Endothelial cell of umbilical vein (primary cell): ENCODE results near the gene LCN12. TPM values are rescaled to one million over a fixed set of nuclear protein-coding genes. Genes with fewer than 3 reads are reported as not detected.

Source experiments
- BruUV-seq: library from RNA; stranded (reverse); fragments of 400-500 nt; replicated peaks from 2 replicates; lab custom pipeline; 2021; lab: Mats Ljungman, UMichigan
- CTCF ChIA-PET: fragments of 300-600, 350-600 bp; sonication (Branson Sonifier 250); formaldehyde crosslinking; loops from one replicate; lab custom pipeline; 2021; ENCODE audit warnings: antibody characterized with exemption, inconsistent platforms; lab: Charles Lee
- POLR2A ChIA-PET: fragments of 300-600, 350-600 bp; sonication (Branson Sonifier 250); formaldehyde crosslinking; loops from one replicate; lab custom pipeline; 2021; ENCODE audit warnings: antibody characterized with exemption, inconsistent platforms; lab: Charles Lee
- DNase-seq: peaks from one replicate; pipeline ENCODE4 v3.0.0-alpha.2; 2011; ENCODE audit warnings: low read depth, low spot score
- FAIRE-seq: peaks from 2 replicates; lab custom pipeline; 2011; peaks lifted over from hg19 to GRCh38; lab: Jason Lieb, UNC
- H2AFZ ChIP-seq: 2 replicates; pipeline ENCODE4 v1.6.0; 2012; ENCODE audit warnings: low read depth, low read length, control low read depth, inconsistent platforms
- H3K27ac ChIP-seq: 2 replicates; pipeline ENCODE4 v1.5.1; 2011; ENCODE audit warnings: low read depth, mild to moderate bottlenecking, control low read depth, low read length, moderate library complexity; ENCODE audit not compliant: insufficient read depth
- H3K27me3 ChIP-seq, 2 experiments: 2 replicates each; pipeline versions ENCODE4 v1.6.0 to v1.6.1; 2011; ENCODE audit warnings: low read length in 2 of 2, mixed read lengths in 1 of 2; ENCODE audit not compliant: control insufficient read depth in 2 of 2, insufficient read depth in 2 of 2
- H3K36me3 ChIP-seq, 2 experiments: 2 replicates in 1 of 2; 3 replicates in 1 of 2; pipeline ENCODE4 v1.5.1; 2011; ENCODE audit warnings: low read length in 2 of 2, mild to moderate bottlenecking in 1 of 2, moderate library complexity in 1 of 2; ENCODE audit not compliant: control insufficient read depth in 2 of 2, insufficient read depth in 2 of 2; ENCODE audit errors: extremely low read depth in 1 of 2
- H3K4me1 ChIP-seq: 3 replicates; pipeline ENCODE4 v1.5.1; 2011; ENCODE audit warnings: mild to moderate bottlenecking, low read length; ENCODE audit not compliant: control insufficient read depth, insufficient read depth; ENCODE audit errors: extremely low read depth
- H3K4me2 ChIP-seq: 2 replicates; pipeline ENCODE4 v1.6.1; 2011; ENCODE audit warnings: low read length, control low read depth, mixed read lengths; ENCODE audit not compliant: insufficient read depth
- H3K4me3 ChIP-seq, 3 experiments: fragments of 200-600 bp in 1 of 3; sonication (generic), shearing (Covaris generic) in 1 of 3; replicated peaks in 1 of 3; 2 replicates each; pipeline ENCODE4 v1.5.1; 2011 to 2016; ENCODE audit warnings: control low read depth in 3 of 3, low read length in 3 of 3, mild to moderate bottlenecking in 2 of 3, inconsistent platforms in 1 of 3, low read depth in 1 of 3, moderate library complexity in 1 of 3; ENCODE audit not compliant: insufficient read depth in 1 of 3
- H3K79me2 ChIP-seq: 2 replicates; pipeline ENCODE4 v1.6.0; 2012; ENCODE audit warnings: low read length, inconsistent platforms; ENCODE audit not compliant: control insufficient read depth, insufficient read depth
- H3K9ac ChIP-seq: replicated peaks from 2 replicates; pipeline ENCODE3; 2011; ENCODE audit warnings: low read length, control low read depth; ENCODE audit not compliant: insufficient read depth; ENCODE audit errors: extremely low read depth
- H3K9me1 ChIP-seq: replicated peaks from 3 replicates; pipeline ENCODE4 v1.6.0; 2011; ENCODE audit warnings: mild to moderate bottlenecking, low read length; ENCODE audit not compliant: control insufficient read depth, insufficient read depth; ENCODE audit errors: extremely low read depth
- H3K9me3 ChIP-seq: replicated peaks from 2 replicates; pipeline ENCODE4 v1.5.1; 2012; ENCODE audit warnings: low read length, inconsistent platforms; ENCODE audit not compliant: control insufficient read depth, insufficient read depth
- H4K20me1 ChIP-seq: replicated peaks from 2 replicates; pipeline ENCODE3; 2011; ENCODE audit warnings: mild to moderate bottlenecking, low read length; ENCODE audit not compliant: control insufficient read depth, insufficient read depth; ENCODE audit errors: extremely low read depth
- CTCF ChIP-seq, 2 donors: IDR thresholded peaks; 1 replicate in 1 of 2; 2 replicates in 1 of 2; pipeline ENCODE4 v1.5.1; 2011; ENCODE audit warnings: low read length in 2 of 2, mild to moderate bottlenecking in 2 of 2, moderate library complexity in 2 of 2, control low read depth in 1 of 2, inconsistent platforms in 1 of 2, low read depth in 1 of 2; ENCODE audit not compliant: insufficient read depth in 1 of 2; ENCODE audit errors: extremely low read depth in 1 of 2
- EZH2 ChIP-seq: IDR thresholded peaks from 2 replicates; pipeline ENCODE4 v1.6.1; 2012; ENCODE audit warnings: borderline replicate concordance, low read depth, mild to moderate bottlenecking, moderate library complexity, low read length, inconsistent platforms; ENCODE audit not compliant: severe bottlenecking
- FOS ChIP-seq: IDR thresholded peaks from 2 replicates; pipeline ENCODE4 v1.6.1; 2011; ENCODE audit warnings: mild to moderate bottlenecking, low read length, moderate library complexity, borderline replicate concordance; ENCODE audit not compliant: insufficient read depth
- GATA2 ChIP-seq: IDR thresholded peaks from 2 replicates; pipeline ENCODE4 v1.7.0; 2011; ENCODE audit warnings: low read depth, mild to moderate bottlenecking, moderate library complexity, mixed read lengths, low read length; ENCODE audit not compliant: insufficient read length, insufficient read depth
- JUN ChIP-seq: IDR thresholded peaks from 2 replicates; pipeline ENCODE4 v1.6.1; 2011; ENCODE audit warnings: borderline replicate concordance, low read depth; ENCODE audit not compliant: insufficient read length, insufficient read depth
- MAX ChIP-seq: IDR thresholded peaks from 2 replicates; pipeline ENCODE4 v1.6.1; 2011; ENCODE audit not compliant: insufficient read depth, insufficient read length
- MYC ChIP-seq: IDR thresholded peaks from one replicate; pipeline ENCODE4 v1.6.1; 2011; ENCODE audit warnings: mild to moderate bottlenecking, low read depth, low read length
- POLR2A ChIP-seq: IDR thresholded peaks from 2 replicates; pipeline ENCODE4 v1.6.1; 2012; ENCODE audit warnings: low read depth, mild to moderate bottlenecking, control low read depth, low read length
- POLR2AphosphoS5 ChIP-seq: IDR thresholded peaks from 2 replicates; pipeline ENCODE4 v1.6.1; 2012; ENCODE audit warnings: low read depth, mild to moderate bottlenecking, control low read depth, low read length, moderate library complexity; ENCODE audit not compliant: insufficient read depth
- dilution Hi-C: fragments of 300-500 bp; cut with MboI; formaldehyde crosslinking; loops from one replicate; pipeline ENCODE4 v1.15.0; 2019; ENCODE audit warnings: low sequenced_read_pairs; ENCODE audit not compliant: extremely low pct_ligation_motif_present
- intact Hi-C: fragments of 100-400 bp; cut with micrococcal nuclease; formaldehyde crosslinking; loops from one replicate; pipeline ENCODE4 v1.10.0; 2022
- polyA plus RNA-seq, 4 experiments: library from polyadenylated mRNA; depleted of rRNA in 3 of 4; stranded (reverse) in 3 of 4; unstranded in 1 of 4; fragments of >200 nt; gene quantifications; 2 replicates each; pipeline versions ENCODE4 v1.2.1 to v1.2.3, GENCODE V29; 2011 to 2012; ENCODE audit warnings: missing spikeins in 1 of 4
- total RNA-seq: library from RNA; stranded (reverse); gene quantifications from 2 replicates; pipeline ENCODE4 v1.2.3, GENCODE V29; 2021

The LCN12 gene
- total and polyA plus RNA-seq, 2 donors (not counting 3 experiments of a cell fraction or from before 2014, with no cell fraction given) = 0.35 to 0.52 TPM

GRCh38 chr9:136923881-136924280 is 28.2 kb upstream of the LCN12 start:
- intact Hi-C loops (no loop called here), dilution Hi-C loops (no loop called here)
- POLR2A ChIA-PET = no interaction called here
- Histone ChIP-seq H4K20me1 (no peaks in the 10 kb centered on the region), H3K36me3 (peaks cover 0 to 26% of the 10 kb centered on the region in 2 experiments), H3K4me2 (no peak overlapping the region), H3K79me2 (no peaks in the 10 kb centered on the region), H3K9me1 (no peaks in the 10 kb centered on the region), H3K27me3 (no peaks in the 10 kb centered on the region), H3K27ac (no peak overlapping the region), H3K9ac (no peak overlapping the region), H3K4me3 (no peak overlapping the region), H2AFZ (no peak overlapping the region), H3K9me3 (no peaks in the 10 kb centered on the region), H3K4me1 (peaks cover 6% of the 10 kb centered on the region)
- DNase-seq (no peak), FAIRE-seq (no peak)
- CTCF ChIA-PET = no interaction called here
- TF ChIP-seq EZH2 (no peak), FOS (no peak), MYC (no peak), CTCF (IDR thresholded peaks at IDR 0.05; ENCODE audit: extremely low read depth in 1 of 2, insufficient read depth in 1 of 2, low read depth in 1 of 2, low read length in 2 of 2) (no peak), GATA2 (no peak), POLR2A (no peak), POLR2AphosphoS5 (no peak), JUN (no peak), MAX (no peak)
- no TSS peak for BruUV-seq
